Stromal cell of bone marrow (primary cell): ENCODE data around the gene ETV3.
"Not testable (repeated sequence)": the region's sequence is repeated elsewhere in the genome, so short reads cannot be mapped to it uniquely, and the experiment has no call there.

Experiments
- DNase-seq: peaks from one replicate; pipeline ENCODE4 v3.0.0-alpha.2; 2012; ENCODE audit warnings: low read depth

The ETV3 gene

DNA sequence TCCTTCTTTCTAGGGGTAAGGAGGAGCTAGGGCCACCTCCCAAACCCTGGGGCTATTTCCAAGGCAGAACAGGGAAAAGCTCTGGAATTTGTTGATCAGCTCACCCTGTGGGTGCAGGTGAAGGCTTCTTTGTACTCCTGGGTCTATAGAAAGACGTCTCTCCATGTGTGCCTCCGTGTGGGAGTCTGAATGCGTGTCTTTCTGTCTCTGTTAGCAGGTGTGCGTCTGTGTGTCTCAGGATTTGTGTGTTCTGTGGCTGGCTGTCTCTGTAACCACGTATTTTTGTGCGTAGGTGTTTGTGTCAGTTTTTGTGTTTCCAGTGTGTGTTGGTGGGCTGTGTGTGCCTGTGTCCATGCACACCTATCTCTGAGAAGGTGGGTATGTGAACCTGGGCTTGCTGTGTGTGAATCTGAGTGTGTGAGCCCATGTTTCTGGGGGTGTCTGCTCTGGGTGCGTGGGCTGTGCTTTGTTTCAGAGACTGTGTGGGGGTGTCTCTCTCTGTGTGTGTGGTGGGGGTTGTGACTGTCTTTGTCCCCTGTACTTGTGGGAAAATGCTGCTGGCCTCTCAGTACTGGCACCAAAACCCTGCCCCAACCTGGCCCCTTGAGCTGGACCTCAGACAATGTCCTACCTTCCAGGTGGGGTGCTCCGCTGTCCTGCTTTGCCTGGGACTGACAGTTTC, 25.9 kb downstream of the ETV3 start:
- no peak for DNase-seq

DNA sequence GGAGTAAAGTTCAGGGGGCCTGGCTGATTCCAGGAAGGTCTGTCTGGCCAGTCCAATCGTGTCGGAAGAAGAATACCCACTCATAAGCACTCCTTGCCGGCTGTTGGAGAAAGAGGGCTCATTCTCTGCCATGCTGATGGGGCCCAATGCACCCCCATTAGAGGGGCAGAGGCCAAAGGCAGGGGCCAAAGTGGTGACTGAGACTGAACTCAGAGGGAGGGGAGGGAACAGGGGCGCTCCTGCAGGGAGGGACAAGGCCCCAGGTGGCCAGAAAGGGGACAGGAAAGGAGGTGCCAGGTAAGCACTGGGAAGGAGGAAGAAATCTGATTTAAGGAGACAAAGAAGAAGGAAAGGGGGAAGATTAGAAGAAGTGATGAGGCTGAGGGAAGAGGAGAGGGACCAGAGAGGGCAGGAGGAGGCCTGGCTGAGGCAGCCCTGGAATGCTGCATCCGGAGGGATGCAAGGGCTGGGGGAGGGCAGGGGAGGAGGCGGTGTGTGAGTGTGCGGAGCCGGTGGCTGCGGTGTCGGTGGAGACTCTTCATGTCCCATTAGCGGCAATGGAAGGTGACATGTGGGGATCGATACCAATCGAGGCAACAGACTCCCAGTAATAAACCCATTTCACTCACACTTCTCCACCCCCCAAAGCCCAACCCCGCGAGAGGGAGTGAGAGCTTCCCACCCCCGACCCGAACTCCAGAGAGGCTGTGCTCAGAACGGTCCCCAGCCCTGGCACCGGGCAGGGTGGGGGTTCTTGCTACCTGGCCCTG, 26.6 kb downstream of the ETV3 start:
- no peak for DNase-seq

DNA sequence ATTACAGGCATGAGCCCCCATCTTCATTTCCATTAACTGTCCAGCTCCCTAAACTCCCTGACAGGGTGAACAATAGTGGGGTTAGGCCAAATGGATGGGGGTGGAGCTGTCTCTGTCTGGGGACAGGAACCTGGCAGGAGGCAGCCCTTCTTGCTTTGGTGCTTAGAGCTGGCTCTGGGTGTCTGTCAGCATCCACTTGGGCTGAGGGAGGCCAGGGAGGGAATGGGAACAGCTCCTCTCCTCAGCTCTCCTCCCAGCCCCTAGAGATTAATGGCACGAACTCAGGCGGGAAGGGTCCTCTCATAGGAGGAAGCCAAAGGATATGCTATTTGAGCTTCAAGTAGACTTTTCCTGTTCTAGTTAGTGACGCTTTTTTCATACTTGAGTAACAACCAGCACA, 27.5 kb downstream of the ETV3 start:
- no peak for DNase-seq

DNA sequence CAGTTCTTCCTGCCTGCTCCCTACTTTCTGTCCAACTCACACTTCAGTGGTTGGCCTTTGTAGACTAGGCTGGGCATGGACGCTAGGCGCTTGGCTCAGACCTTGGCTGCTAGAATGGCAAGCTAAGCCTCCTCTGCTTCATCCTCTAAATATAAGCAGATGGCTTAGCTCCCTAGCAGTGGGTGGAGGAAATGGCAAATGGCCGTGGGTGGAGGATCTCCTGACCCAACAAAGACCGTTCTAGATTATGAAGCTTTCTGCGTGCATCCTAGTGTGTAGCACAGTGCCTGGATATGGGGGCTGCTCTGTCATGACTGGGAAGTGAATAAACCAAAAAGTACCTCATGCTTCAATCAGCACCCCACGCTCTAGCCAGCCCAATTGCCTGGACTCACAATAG, 28.2 kb downstream of the ETV3 start:
- no peak for DNase-seq

DNA sequence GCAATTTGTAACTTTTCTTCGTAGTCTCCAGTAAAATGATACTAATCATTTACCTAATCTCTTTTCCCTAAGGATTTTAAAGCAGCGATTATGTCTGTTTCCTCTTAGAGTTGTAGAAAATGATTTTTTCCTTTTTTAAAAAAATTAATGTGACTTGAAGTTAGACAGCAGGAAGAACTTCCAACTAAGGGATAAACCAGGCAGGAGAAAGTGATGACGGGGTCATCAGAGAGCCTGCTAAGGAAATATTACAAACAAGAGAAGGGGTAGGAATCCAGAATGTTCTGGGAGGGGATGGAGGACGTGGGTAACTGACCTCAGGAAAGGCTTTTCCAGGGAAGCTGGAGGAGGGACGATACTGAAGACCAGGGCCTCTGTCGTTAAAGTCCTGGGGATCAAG, 29.7 kb downstream of the ETV3 start:
- DNase-seq, result no peak

DNA sequence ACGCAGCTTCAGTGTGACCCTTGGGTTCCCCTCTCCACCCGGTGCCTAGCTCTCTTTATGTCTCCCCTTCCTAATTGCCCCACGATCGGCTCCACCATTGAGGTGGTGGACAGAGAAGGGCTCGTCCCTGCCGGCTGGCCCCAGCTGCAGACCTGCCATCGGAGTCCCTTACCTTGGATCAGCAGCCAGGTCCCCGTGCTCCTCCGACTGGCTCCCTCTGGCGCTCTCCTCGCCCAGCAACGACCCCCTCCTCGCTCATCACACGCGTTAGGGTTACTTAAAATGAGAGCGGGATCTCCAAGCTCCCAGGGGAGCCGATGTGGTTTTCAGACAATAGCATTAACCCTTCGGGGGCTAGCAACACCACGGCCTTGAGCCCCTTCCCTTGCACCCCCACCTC, 30.5 kb downstream of the ETV3 start:
- no peak for DNase-seq

DNA sequence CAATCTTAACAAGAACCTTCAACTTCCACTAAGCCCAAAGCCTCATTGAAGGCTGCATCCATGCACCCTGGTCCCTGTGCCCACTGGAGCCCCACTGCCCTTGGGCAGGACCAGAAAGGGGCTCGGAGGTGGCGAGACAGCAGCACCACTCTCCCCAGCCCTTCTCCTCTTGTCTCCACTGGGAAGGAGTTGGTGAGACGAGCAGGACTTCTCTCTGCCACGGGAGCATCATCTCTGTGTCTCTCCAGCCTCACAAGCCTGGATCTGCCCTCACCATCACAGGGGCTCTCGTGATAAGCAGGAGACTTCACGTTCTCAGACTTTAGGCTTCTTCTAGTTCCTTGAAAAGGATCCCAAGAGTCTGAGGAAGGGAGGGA, 31.4 kb downstream of the ETV3 start:
- DNase-seq, result no peak

DNA sequence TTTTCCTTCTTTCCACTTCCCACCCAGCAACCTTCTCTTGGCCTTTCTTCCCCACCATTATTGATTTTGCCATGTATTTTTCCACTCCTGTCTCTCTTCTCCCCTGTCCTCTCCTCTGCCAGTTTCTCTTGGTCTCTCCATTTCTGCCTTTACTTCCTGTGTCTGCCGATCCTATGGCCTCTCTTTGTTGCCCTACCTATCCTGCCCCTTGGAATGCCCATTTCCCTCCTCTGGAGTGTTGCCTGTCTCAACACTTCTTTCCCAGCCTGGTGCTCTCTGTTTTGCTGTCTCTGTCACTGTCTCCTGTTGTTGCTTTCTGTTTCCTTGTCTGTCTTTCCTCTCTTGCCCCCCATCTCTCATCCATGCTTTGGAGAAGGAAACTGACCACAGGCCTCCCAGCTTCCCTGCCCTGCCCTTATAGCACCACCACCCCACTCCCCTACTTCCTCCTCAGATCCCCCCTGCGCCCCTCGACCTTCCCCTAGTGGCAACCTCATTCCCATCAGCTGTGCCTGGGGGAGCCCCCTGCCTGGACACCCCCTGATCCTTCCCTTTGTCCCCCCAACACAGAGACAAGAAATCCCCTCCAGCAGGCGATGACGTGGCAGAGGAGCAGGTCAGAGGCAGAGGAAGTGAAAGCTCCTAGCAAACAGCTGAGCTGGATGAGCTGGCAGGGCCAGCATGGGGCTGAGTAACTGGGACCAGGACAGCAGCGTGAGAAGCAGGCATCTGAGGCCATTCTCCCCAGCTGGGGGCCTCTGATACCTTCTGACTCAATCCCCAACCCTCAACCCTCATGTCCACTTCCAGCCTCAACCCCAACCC, 32.0 kb downstream of the ETV3 start:
- DNase-seq, result peak; percentile 77

DNA sequence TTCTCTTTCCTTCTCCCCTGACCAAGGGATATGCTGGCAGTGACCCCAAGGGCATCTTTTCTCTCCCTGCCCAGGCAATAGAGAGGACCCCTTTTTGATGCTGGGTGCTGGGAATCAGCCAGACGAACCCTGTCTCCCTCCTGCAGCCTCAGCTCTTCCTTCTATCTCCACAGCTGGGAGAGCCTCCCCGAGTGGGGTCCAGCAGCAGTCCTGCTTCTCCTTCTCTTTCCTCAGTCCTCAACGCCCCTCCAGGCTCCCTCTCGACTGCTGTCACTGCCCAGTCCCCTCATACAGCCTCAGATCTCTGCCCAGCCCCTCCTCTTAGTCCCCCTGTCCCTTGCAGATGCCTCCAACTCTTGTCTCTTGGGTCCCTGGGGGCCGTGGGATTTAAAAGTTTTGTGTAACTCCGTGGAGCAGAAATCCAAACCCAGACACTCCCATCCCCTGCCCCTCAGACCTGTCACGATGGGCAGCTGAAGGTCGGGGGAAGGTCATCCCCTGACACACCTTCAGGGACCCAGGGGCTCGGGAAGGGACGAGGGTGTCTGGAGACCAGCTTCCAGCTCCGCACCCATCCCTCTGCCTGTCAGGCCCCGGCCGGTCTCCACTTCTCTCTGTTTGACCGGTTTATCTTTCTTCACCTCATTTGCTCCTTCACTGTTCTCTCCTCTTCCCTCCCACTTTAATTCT, 32.8 kb downstream of the ETV3 start:
- no peak for DNase-seq

DNA sequence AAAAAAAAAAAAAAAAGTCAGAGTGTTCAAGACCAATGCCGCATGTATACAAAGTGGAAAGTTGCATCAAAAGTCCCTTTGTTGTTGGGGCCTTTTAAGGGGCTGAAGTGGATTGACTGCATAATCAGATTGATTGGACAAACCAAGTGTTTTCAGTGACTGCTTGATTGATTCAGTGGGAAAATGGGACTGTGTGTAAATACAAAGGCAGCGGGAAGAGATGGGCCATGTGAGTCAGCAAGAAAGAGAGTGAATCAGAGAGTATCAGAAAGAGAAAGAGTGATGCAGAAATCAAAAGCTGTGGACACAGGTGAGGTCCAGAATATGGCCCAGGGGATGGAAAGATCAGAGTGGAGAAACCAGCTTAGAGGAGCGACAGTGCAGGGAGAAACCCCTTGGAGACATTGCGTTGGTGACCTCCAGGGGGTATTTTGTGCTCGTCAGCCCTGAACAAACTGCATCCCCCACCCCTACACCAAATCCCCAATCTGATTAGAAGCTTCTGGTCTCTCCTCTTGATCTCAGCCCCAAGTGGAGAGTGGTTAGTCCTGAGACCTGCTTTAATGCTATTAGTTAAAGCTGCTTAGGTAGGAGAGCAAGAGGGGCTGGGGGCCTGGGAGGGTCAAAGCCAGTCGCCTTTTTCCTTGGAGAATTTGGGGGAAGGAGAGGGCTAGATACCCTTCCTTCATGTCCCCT, 33.4 kb downstream of the ETV3 start:
- DNase-seq, result no peak

DNA sequence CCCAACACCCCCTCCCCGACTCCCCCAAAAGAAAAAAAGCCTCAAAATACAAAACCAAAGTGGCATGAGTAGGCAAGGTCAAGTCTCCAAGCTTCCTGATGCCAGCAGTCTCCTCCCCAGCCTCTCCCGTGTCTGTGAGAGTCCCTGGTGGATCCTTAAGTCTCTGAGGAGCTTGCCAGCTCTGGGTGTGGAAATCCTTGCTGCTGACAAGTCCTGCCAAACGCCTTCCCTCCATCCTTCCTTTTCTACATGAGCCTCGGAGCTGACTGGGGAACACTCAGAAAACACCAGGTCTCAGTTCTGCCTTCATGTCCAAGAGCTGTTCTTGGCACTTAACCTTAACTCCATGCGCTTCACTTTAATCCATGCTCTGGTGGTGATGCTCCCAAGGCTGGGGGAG, 34.9 kb downstream of the ETV3 start:
- DNase-seq, result no peak

DNA sequence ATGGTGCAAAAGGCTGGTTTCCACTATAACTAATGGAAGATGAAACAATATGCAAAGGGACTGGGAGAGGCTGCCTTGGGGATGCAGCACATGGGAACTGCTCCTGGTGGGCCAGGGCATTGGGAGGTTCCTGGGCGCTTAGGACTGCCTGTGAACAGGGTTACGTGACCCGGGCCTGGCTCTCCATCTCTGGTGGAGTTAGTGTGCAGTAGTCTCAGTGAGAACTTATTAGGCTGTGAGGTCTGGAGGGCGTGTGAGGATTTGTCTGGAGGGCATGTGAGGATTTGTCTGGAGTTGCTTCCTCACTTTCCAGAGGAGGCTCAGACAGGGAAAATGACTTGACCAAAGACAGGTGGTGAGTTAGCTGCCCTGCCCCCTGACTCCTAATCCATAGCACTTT, 37.0 kb downstream of the ETV3 start:
- no peak for DNase-seq

DNA sequence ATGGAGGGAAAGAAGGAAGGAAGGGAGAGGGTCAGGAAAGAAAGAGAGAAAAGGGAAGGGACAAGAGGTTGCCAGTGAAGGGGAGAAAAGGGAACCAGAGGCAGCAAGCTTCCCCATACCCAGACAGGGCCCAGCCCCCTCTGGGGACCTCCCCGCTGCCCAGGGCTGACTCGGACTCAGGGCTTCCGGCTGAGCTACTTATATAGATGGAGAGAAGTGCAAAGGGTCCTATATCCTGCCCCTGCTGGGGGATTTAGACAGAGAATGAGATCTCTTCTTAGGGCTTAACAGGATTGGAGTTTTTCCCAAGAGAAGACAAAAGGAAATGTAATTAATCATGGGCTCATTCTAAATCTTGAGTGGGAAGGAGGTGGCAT, 38.6 kb downstream of the ETV3 start, which contains the start of gene ETV3L:
ETV3L (minus strand) TSS at position 176 of the 377 bp plus-strand sequence. CDS start 285 bp downstream, outside the sequence.
- no peak for DNase-seq

DNA sequence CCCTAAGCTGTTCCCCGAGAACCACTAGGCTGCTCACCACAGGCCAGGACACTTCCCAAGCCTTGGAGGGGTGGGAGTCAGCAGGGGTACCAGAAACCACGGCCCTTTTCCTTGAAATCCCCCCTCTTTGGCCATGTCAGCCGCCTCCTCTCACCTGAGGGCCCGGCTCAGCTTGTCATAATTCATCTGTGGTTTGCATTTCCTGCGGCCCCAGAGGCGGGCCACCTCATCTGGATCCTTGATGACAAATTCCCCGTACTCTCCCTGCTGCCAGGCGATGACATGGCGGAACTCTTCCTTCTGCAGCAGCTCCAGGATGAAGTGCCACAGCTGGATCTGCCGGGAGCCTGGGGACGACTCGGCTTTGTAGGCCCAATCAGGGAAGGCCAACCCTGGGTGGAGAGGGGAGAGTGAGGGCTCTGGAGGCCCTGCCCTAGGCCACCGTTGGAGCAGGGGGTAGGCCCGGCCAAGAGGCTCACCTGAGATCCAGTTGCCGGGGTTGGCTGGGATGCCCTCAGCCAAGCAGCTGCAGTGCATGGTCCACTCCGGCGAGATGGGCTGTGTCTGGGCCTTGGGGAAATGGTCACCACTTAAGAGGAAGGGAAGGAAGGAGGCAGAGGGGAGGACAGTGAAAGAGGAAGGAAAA, 39.1 kb downstream of the ETV3 start:
- DNase-seq, result not testable (repeated sequence)

DNA sequence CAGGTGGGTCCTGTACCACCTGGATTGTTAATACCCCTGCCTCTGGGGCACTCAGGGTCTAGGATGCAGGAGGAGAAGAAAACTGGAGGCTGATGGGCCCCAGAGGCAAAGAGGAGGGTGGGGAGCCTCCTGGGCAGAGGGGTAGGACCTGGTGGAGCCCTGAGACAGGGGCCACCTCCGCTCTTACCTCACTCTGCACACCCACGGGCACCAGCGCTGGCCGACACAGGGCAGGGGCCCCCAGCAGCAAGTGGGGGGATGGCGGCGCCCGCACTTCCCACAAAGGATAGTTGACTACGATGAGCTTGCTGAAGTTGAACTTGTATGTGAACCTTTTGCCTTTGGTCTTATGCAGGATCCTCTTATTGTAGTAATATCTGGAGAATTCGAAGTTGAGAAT, 39.7 kb downstream of the ETV3 start:
- DNase-seq, result no peak

DNA sequence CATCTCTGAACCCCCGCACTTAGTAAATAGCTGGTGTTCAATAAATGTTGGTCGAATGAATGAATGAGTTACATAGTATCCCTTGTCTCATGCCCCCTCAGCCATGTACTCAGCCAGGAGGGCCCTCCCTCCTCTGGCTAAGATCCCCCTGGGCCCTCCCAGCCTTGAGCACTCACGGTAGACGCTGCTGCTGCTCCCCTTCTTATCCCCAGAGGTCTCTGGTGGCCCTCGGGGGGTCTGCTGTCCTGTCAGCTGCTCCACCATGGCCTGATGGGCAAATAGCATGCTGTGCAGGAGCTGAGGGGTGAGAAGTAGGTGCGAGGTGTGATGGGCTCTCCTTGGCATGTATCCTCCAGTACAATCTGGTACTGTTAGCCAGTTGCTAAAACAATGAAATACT, 40.5 kb downstream of the ETV3 start:
- no peak for DNase-seq

DNA sequence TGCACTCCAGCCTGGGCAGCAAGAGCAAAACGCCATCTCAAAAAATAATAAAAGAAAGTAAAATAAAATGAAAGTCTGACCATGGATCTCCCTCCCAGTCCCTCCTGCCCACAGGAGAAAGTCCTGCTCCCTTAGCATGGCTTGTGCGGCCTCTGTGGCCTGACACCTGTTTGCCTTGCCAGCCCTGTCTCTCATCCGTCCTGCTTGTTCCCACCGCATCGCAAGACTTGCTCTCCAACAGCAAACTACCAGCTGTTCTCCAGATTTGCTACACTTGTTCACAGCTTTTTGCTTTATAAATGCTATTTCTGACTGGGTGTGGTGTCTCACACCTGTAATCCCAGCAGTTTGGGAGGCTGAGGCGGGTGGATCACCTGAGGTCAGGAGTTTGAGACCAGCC, 41.3 kb downstream of the ETV3 start:
- no peak for DNase-seq

DNA sequence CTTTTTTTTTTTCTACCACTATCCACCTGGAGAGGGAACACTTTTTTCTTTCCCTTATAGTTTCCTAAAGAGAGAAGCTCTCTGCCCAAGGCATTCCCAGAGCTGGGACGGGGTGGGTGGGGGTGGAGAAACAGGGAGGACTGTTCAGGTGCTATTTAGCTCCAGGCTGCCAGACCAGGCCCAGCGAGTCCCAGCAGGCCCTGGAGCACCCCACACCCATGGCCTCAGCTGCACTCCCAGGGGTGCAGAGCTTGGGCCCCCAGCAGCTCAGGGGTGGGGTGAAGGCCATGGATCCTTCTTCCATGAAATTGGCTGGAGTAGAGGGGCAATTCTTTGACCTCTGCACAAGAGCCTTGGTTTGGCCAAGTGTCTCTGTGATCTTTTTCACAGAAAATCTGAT, 42.6 kb downstream of the ETV3 start:
- no peak for DNase-seq

DNA sequence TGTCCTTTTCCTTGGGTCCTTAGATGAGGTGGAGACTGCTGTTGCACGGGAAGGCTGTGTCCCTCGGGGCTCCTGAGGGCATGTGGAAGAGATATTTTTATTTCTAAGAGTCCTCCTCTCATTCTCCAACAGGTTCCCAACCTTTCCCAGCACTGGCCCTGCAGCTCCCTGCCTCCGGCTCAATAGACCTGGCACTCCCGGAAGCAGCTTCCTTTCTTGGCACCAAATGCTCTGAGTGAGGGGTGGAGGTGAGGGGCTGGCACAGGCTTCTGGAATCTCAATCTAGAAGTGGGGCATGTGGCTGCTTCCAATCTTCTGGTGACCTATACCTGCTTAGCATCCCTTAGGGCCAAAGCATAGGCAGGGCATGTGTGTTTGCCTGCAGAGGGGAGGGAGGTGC, 43.1 kb downstream of the ETV3 start:
- DNase-seq, result no peak

DNA sequence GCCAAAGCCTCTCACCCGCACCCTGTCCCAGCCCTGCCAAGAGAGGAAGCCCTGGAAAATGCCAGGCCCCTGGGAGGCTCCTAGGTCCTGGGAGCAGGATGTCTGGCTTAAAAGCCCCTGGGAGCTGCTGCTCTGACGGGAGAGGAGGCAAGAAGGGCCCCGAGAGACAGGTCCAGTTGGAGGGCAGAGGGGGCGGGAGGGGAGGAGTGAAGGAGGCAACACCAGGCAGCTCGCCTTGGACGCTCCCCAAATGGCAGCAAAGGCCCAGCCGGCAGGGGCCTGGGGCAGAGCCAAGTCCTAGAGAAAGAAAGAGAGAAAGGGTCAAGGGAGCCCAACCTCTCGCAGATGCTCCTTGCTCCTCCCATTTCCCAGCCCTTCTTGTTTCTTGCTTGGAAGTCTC, 45.4 kb downstream of the ETV3 start:
- DNase-seq, result no peak

DNA sequence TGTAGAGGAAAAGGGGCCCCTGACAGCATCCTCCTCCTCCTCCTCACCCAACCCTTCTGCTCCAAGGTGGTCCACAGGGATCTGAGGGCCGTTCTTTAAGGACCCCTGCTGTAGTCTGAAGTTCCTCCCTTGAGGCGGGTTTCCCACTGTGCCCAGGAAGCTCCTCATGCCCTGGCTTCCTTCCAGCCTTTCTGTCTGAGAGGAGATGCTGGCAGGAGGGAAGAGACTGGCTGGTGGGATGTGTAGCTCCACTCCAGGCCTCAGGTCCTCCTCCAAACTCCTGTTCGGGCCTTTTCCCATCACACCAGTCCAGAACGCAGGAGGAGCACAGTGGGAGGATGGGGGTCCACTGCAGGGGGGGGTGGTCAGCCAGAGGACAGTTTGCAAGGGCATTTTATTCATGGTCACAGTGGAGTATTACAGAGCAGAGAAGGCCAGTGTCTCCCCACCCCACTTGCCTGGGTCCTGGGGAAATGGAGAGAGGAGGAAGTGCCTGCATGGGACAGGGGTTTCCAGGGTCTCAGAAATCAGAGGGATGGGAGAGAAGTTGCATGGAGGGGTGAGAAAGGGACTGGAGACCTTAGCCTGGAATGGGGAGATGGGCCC, 46.4 kb downstream of the ETV3 start:
- DNase-seq, result no peak
